ENCODE measurements around the gene RAD21L1.

Gene RAD21L1
- total RNA-seq = 0.31 to 0.72 reads per million in 2 donors

DNA sequence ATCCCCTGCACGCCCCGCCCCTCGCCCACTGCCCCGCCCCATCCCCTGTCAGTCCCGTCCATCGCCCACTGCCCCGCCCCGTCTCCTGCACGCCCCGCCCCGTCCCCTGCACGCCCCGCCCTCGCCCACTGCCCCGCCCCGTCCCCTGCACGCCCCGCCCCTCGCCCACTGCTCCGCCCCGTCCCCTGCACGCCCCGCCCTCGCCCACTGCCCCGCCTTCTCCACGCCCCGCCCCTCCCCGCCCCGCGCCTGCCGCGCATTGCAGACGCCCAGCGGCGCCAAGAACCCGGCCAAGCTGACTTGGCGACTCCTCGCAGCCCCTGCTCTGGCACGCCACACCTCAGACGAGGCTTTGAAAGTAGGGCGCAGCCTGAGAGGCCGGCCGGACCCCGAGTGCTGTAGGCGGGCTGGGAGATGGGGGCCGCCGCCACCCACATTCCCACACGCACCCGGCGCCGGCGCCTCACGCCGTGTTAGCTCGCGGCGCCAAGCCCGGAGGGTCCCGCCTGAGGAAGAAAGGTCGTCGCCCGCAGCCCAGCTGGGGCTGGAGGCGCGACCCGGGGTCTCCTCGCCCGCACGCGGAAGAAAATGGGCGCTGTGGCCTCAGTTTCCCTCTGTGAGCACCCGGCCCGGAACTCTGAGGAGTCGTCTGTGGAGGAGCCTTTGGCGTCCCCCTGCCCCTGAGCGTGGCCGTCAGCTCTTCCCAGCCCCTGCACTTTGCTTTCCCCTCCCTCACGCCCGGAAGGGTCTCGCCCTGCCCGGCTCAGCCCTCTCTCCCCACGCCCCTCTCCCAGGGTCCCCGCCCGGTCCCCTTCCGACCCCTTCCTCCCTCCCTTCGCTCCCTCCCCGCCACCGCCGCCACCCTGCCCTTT, at the start of gene RAD21L1:
Gene RAD21L1, plus strand, starts transcription at position 262 of the 872 bp plus-strand sequence. CDS start 2,410 bp downstream, outside the sequence.
- DNase-seq = peak; percentile 78

DNA sequence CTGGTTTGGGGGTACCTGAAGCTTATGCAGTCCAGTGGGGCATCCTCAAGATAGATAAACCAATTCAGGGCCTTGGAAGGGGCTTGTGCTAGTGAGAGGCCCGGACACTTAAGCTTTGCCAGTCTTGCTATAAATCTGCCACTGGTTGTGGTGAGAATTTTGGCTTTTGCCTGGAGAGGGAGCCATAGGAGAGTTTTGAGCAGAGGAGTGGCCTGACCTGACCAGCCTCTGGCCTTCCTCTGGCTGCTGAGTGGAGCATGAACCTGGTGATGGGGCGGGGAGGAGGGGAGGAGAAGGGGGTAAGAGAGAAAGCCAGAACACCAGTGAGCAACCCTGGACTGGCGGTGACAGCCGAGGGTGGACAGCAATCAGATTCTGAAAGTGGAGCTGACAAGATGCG, 48.2 kb upstream of the RAD21L1 start:
- no peak for DNase-seq

DNA sequence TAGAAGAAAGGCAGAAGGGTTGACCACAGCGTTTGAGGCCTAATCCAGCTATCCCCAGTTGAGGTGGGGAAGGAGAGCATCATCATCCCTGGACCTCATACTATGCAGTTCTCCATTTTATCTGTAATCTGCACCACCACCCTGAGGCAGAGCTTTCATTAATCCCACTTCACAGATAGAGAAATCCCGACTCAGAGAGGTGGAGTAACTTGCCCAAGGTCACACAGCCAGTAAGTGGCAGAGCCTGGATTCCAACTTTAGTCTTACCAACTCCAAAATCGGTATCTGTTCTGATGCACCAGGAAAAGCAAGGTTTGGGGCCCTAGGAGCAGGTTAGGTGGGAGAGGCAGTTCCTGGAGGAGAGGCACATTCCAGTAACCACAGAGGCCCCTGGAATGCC, 47.7 kb upstream of the RAD21L1 start:
- DNase-seq = no peak

DNA sequence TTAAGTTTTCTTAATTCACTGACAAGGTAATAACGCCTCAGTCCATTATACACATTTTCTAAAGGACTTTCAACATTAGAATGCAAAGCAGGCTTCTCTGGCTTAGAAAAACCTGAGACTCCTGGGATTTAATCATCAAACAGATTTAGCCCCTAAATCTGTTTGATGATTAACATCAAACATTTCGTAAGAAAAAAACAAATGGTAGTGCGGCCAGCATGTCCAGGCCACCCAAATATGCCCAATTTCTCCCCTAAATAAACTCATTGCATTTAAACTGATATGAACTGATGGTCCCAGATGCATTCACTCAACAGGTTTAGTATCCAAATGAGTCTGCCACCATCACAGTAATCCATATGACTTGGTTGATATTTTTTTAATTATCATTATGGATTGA, 47.2 kb upstream of the RAD21L1 start:
- no peak for DNase-seq

DNA sequence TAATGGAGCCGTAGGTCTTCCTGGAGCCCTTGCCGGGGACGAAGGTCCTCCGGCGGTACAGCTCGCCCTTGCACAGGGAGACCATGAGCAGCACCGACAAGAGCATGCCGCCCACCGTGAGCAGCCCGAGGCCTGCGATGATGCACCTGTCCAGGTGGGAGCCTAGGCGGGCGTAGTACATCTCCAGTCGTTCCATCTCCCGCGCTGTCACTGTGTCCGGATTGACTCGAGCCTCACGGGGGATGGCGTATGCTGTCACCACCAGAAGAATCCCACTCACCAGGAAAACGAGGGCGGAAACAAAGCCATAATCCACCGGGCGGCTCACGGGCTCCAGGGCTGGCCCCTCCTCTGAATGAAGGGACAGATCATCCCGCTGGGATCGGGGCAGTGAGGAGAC, 44.9 kb upstream of the RAD21L1 start:
- no peak for DNase-seq

DNA sequence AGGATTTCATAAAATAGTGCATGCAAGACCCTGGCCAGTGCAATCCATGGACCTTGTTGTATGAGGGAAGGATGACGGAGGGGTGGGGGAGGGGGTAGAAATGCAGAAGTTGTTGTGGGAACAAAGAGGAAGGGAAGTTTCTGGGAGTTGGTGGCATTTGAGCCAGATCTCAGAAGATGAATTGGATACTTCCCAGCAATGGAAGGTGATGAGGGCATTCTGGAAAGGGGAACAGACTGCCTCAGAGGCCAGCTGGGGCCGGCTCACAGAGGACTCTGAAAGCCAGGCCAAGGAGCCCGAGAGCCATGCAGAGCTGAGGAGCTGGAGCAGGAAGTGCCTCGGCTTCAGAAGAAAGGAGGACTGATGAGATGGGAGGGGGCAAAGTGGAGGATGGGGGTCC, 43.7 kb upstream of the RAD21L1 start:
- no peak for DNase-seq

DNA sequence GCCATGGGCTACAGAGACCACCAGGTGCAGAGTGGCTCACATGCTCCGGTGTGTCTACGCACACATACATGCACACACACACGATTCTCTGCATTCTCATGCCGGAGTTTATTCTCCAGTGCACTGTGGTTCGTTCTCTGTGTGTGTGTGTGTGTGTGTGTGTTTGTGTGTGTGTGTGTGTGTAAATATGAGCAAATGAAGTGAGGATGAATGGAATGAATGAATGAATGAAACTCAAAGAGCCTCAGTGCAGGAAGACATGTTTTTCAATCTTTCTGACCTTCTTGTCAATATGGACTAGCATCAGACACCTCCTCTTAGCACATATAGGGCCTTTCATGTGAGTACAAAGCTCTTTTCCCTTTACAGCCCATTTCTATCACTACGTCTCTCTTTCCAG, 42.7 kb upstream of the RAD21L1 start:
- no peak for DNase-seq

DNA sequence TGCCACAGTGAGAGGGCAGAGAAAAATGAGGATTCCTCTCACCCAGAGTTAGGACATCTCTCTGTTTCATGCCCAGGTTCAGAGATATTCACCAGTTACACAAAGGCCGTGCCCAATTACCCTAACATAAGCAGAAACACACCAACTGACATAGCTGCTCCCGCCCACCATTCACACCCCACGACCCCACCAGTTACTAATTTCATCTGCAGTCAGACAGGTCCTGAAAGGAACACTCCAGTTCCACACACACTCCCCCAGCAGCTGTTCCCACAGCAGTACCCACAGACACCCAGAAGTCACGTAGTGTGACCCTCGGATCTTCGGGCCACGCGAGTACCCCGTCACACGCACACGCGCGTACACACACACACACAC, 41.6 kb upstream of the RAD21L1 start:
- no peak for DNase-seq

DNA sequence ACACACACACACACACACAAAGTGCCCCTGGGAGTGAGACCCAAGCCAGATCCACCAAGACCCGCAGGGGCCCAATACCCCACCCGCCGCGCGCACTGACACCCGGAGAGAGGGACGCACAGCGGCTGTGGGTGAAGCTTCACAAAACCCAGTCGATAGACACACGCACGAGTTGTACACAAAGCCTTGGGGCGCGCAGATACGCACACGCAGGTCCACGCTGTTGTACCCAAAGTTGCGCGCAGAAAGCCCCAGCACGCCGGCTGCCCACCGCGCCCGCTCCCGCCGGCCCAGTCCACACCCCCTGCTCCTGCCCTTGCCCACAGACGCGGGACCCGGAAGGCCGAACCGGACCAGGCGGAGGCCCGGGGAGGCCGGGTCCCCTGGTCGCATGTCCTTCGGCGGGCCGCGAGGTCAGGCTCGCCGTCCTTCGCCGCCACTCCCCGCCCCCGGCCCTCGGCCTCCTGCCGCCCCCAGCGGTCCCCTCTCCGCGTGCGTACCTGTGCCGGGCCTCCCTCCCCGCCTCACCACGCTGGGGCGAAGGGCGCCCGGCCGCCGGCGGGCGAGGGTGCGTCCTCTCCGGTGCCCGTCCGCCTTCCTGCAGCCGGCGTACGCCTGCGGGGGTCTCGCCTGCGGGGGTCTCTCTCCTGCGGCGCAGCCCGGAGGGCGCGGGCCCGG, 41.1 kb upstream of the RAD21L1 start, which contains the start of gene TMEM74B:
Gene TMEM74B, minus strand, starts transcription at position 344 of the 678 bp plus-strand sequence. CDS start 1,180 bp downstream, outside the sequence.
- DNase-seq = no peak

DNA sequence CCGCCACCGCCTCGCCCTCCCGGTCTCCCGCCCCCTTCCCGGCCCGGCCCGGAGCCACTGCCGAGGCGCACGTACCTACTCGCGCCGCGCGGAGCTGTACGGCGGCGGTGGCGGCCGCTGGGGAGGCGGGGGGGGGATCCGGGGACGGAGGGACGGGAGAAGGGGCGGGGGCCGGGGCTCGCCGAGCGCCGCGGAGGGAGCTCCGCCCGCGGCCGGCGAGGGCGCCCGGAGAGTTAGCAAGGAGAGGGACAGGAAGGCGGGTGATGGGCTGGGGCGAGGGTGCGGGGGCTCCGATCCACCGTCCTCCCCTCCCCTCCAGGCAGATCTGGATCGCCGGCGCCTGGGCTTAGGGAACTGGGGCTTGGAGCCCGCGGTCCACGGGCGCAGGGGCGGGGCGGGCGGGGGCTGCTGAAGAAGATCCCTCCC, 40.5 kb upstream of the RAD21L1 start:
- DNase-seq = no peak

DNA sequence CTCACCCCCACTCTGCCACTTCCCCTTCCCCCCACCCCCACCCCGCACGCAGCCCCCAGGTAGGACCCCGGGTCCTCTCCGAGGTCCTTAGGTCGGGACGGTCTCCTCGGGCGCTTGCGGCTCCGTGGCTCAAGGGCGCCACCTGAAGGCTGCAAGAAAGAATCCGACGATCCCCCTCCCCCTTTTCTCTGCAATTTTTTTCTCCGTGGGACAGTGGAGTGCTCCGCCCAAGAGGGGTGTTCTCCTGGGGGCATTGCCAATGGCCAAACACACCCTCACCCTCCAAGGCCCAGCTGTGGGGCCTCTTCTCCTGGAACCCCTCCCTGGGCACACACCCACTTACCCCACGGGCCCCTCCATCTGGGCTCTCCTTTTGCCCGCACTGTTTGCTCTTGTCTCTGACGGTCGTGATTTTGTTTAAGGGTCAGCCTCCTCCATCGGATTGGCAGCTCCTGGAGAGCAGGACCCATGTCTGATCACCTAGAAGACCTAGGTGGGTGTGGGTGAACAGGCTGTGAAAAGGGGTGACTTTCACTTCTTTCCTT, 40.0 kb upstream of the RAD21L1 start:
- DNase-seq = no peak

DNA sequence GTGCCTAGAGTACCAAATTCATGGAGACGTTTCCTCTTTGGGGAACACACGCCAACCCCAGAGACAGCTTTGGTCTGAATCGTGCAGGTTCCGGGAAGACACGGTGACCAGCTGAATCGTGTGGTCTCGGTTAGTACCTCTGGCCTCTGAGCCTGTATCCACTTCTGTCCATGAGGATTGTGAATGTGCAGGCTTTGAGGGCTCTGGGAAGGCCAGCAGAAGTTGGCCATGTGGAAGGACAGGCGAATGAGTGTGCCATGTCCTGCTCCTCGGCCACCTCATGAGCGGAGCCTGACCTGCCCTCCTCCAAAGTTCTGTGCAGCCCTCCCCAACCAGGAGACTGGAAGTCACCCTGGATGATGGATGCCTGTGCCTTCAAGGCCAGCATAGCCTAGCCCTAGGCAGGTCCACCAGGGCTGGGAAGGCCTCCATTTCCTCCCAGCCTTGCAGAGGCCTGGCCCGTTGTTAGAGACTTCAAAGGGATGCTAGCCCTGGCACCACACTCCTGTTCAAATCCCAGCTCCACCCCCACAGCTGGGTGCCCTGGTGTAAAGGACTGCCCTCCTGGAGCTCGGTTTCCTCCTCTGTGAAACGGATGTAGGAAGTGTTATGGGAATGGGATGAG, 39.4 kb upstream of the RAD21L1 start:
- no peak for DNase-seq

DNA sequence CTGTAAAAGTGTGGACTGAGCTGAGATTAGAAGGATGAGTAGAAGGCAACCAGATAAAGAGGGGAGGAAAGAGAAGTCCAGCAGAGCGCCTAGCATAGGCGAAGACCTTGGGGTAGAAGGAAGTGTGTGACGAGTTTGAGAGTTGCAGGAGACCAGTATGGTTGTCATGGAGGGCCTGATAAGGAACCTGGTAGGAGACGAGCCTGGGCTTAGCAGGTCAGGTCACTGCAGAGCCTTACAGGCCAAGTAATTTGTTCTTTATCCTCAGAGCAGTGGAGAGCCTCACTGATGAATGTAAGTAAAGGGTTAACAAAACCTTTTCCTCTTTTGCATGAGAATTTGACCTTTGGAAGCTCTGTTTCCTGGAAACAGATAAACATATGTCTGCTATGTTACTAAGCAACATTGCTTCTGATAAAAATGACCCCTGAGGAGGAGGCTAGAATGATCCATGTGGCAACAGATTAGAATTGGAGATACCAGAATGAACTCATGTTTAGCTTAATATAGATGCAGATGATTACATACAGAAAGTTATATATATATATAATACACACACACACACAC, 38.2 kb upstream of the RAD21L1 start:
- DNase-seq = no peak

DNA sequence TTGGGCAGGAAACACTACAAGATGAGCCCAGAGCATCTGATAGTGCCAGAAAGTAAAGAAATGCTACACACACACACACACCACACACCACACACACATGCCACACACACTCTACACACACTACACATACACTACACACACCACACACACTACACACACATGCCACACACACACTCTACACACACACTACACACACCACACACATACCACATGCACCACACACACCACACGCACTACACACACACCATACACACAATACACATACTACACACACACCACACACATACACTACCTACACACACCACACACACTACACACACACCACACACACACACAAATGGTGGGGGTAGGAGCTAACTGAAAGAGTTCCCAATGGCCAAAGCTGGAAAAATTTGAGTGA, 37.5 kb upstream of the RAD21L1 start:
- DNase-seq = no peak

DNA sequence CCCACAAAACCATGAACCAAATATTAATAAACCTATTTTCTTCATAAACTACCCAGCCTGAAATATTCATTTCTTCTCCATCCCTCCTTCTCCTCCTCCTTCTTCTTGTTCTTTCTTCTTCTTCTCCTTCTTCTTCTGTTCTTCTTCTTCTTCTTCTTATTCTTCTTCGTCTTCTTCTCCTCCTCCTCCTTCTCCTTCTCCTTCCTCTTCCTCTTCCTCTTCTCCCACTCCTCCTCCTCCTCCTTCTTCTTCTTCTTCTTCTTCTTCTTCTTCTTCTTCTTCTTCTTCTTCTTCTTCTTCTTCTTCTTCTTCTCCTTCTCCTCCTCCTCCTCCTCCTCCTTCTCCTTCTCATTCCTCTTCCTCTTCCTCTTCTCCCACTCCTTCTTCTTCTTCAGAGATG, 36.0 kb upstream of the RAD21L1 start:
- no peak for DNase-seq

DNA sequence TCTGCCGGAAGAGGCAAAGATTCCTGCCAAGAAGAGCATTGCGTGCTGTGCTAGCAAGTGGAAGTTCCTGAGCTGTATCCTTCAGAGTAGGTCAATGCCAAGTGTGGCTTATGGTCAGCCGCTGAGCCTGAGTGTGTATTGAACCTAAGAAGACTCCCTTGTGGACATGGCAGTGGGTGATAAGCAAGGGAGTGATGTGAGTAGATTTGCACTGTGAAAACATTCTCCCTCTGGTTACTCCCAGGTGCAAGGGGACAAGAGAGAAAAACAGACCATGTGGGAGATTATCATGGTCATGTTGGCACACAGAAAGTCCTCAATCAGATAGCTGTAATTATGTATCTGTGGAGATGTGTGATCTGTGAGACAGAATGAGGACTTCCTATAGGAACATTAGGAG, 35.0 kb upstream of the RAD21L1 start:
- DNase-seq = no peak

DNA sequence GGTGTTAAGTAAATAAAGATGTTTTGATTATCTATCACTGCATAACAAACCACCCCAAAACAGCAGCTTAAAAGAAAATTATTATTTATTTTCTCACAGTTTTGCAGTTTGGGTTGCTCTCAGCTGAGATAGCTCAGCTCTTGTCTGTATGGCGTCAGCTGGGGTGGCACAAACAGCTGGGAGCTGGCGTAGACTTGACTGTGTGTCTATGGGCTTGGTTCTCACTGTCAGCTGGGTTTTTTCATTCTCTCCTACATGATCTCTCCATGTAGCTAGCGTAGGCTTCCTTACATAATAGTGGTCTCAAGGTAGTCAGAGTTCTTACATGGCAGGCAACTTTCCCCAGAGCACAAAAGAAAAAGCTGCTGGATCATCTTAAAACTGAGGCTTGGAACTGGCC, 34.5 kb upstream of the RAD21L1 start:
- DNase-seq = no peak

DNA sequence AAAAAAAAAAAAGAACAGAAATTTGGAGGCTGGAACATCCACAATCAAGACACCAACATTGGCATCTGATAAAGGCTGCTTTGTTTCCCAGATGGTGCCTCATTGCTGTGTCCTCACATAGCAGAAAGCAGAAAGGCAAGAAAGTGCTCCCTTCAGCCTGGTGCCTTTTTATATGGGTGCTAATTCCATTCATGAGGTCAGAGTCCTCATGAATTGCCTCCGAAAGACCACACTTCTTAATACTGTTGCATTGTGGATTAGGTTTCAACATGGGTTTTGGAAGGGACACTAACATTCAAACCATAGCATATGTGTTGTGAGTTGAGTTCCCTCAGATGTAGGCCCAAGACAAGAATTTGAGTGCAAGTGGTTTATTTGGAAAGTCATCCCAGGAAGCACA, 30.6 kb upstream of the RAD21L1 start:
- DNase-seq = no peak

DNA sequence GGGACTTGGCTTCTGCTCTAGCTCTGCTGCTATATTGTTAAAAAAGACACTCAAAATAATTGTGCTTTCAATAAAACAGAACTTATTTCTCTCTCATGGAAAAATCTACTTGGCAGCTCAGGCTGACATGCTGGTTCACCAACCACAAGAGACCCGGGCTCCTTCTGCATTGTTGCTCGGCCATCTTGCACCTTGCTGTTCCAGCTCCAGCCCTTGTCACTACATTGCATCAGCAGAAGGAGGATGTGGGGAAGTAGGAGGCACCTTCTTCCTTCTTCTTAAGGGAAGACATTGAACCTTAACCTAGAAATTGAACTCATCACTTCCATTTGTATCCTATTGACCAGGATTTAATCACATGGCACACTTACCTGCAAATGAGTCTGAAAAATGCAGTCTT, 29.2 kb upstream of the RAD21L1 start:
- DNase-seq = no peak

DNA sequence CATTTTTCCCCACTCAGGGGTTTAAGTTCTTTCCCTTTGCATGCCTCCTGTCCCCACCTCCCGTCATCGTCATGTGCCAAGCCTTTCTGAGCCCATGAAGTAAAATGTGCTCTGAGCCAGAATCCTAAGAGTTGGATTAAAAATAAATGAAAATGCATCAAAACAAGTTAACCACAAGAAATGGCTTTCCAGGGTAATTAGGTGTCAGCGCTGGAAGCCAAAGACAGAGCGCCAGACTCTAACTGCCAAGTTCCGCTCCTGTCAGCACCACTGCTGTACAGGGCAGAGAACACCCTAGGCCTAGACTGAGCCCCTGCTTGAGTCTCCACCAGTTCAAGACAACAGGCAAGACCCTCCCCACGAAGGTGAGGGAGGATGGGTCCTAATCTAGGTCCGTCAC, 28.0 kb upstream of the RAD21L1 start:
- DNase-seq = no peak

DNA sequence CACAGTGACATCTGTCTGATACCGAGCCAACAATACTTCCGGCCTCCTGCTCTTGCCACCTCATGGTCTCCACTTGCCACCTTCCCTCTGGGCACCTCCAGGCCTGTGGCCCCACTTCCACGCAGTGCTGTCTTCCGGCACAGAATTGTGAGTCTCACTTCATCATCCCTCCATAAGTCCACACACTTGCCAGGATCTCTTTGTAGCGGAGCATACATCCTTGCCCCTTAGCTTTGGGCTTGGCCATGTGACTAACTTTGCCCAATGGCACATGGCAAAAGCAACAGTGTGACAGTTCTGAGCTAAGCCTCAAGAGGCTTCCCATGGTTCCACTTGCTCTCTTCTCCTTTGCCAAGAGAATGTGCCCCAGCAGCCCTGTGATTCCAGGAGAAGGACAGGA, 27.1 kb upstream of the RAD21L1 start:
- DNase-seq = no peak

DNA sequence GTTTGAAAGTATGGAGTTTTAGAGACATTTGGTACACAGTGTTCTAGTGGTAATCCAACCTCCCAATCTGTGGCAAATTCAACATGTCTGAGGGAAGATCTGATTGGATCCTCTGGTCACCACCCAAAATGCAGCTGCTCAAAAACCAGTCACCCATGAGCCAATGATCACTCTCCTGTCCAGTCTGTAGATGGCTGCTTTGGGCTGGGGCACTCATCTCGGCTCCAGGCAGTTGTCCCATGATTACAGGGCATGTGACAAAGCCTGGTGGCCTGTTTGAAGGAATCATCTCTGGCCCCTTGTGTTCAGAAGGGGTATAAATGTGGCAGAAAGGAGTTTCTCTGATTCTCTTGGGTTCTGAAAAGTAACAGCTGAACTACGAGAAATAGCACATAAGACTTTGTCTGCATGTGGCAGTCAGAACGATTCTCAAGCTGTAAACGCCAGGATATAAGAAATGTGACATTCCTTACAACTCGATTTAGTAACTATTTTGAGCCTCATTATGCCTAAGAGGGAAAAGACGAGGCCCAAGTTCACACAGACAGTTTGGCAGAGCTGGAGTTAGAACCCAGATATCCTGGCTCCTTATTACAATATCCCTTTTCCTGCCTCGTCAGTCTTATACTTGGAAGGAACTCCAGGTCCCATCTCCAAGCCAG, 26.5 kb upstream of the RAD21L1 start:
- no peak for DNase-seq

DNA sequence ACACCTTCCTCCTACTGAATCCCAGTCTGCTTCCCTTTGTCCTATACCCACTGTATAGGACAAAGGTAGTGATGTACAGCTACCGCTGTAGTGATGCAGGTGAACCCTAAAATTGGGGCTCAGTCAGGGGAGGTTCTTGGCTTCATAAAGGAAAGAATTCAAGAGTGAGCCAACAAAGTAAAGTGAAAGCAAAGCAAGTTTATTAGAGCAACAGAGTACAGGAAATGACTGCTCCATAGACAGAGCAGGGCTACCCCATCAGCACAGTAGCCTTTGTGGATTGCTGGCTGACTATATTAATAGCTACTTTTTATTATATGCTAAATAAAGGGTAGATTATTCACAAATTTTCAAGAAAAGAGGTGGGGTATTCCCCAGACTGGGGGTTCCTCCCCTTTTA, 25.9 kb upstream of the RAD21L1 start:
- no peak for DNase-seq

Data from activated gamma-delta T cell (primary cell).